Spleen (tissue), 11 donors: Measurements from ENCODE around the gene GPRIN3. TPM values are rescaled to one million over a fixed set of nuclear protein-coding genes. Genes with fewer than 3 reads are reported as not detected.

Experiments
- DNase-seq: peaks from one replicate; pipeline ENCODE4 v3.0.0-alpha.2; 2020
- H3K27ac ChIP-seq, 8 donors: fragments of 200-600 bp; sonication (generic) in 7 of 8; 1 replicate in 4 of 8; 2 replicates in 4 of 8; pipeline versions ENCODE4 v1.5.0 to v1.8.0; 2016 to 2021; ENCODE audit warnings: inconsistent platforms in 4 of 8, mild to moderate bottlenecking in 4 of 8, moderate library complexity in 1 of 8
- H3K27me3 ChIP-seq, 7 donors: fragments of 200-600 bp; sonication (generic) in 6 of 7; replicated peaks in 1 of 7; 1 replicate in 4 of 7; 2 replicates in 3 of 7; pipeline versions ENCODE4 v1.5.0 to v1.8.0; 2016 to 2021; ENCODE audit warnings: inconsistent platforms in 3 of 7, mild to moderate bottlenecking in 1 of 7
- H3K36me3 ChIP-seq, 6 donors: fragments of 200-600 bp; sonication (generic) in 5 of 6; 1 replicate in 4 of 6; 2 replicates in 2 of 6; pipeline versions ENCODE4 v1.5.0 to v1.8.0; 2016 to 2021; ENCODE audit warnings: inconsistent platforms in 2 of 6
- H3K4me1 ChIP-seq, 6 donors: fragments of 200-600 bp; sonication (generic) in 5 of 6; 1 replicate in 3 of 6; 2 replicates in 3 of 6; pipeline versions ENCODE4 v1.5.0 to v1.8.0; 2016 to 2021; ENCODE audit warnings: inconsistent platforms in 3 of 6
- H3K4me3 ChIP-seq, 8 donors: fragments of 200-600 bp; sonication (generic) in 7 of 8; 1 replicate in 4 of 8; 2 replicates in 4 of 8; pipeline versions ENCODE4 v1.5.0 to v1.8.0; 2016 to 2021; ENCODE audit warnings: inconsistent platforms in 4 of 8, mild to moderate bottlenecking in 4 of 8, moderate library complexity in 2 of 8
- H3K9me3 ChIP-seq, 8 donors: fragments of 200-600 bp; sonication (generic) in 7 of 8; 1 replicate in 4 of 8; 2 replicates in 4 of 8; pipeline versions ENCODE4 v1.5.0 to v1.8.0; 2016 to 2021; ENCODE audit warnings: inconsistent platforms in 4 of 8
- POLR2A ChIP-seq, 3 donors: fragments of 450-650 bp; IDR thresholded peaks; one replicate each; pipeline ENCODE4 v1.5.1; 2017; ENCODE audit warnings: antibody characterized with exemption in 3 of 3, mild to moderate bottlenecking in 1 of 3
- POLR2AphosphoS5 ChIP-seq, 3 donors: sonication (generic); formaldehyde crosslinking; IDR thresholded peaks; one replicate each; pipeline ENCODE4 v1.5.1; 2017; ENCODE audit warnings: antibody characterized with exemption in 3 of 3
- WGBS, 5 donors: extraction: QIAGEN DNeasy Blood & Tissue Kit in 3 of 5; methylation state at CpG; one replicate each; pipeline versions ENCODE4 v1.1.5 to v1.1.7; 2013 to 2018; 5-methylcytosine and 5-hydroxymethylcytosine counted together
- intact Hi-C: fragments of 100-400 bp; cut with DNase I; formaldehyde crosslinking; loops from one replicate; pipeline ENCODE4 v1.15.0; 2023; ENCODE audit warnings: low total_unique reads
- polyA plus RNA-seq, 3 donors: library from polyadenylated mRNA; stranded (reverse); fragments of 200-250 nt; gene quantifications; one replicate each; pipeline ENCODE4 v1.2.1, GENCODE V29; 2013
- total RNA-seq, 7 donors: library from RNA; depleted of rRNA in 3 of 7; stranded (reverse); fragments of >200 nt in 3 of 7; fragmentation: NEBNext Ultra II Directional in 4 of 7; extraction: Animal tissue kit (Norgen Biotek cat#: 25700) in 4 of 7; gene quantifications; one replicate each; pipeline versions ENCODE4 v1.1.0 to v1.2.1, GENCODE V29; 2016 to 2021
- TF ChIP-seq, protein P1 (sequence below), 11 experiments: fragments of 200-600 bp in 7 of 11; fragments of 450-650 bp in 4 of 11; sonication (generic) in 4 of 11; IDR thresholded peaks in 8 of 11; conservative IDR thresholded peaks in 3 of 11; 1 replicate in 7 of 11; 2 replicates in 4 of 11; pipeline versions ENCODE4 v1.4.0 to v1.8.0; 2016 to 2021; ENCODE audit warnings: antibody characterized with exemption in 11 of 11, inconsistent platforms in 4 of 11, mild to moderate bottlenecking in 1 of 11
- donor health status: healthy with polysubstance abuse.
- donor health status: DM: no; HTN: no; CAD: no; lungs with moderate emphysema.
- donor health status: DM: no; HTN: no; CAD: no.
- donor health status: Bipolar disorder and iron deficiency.
- donor health status: healthy.
- donor health status: DM: no; HTN: no; CAD: no.
- donor health status: DM: yes; HTN: yes; CAD: no.

GPRIN3 gene
- total and polyA plus RNA-seq, 10 donors = 1.6 to 40.2 (median 24.8) TPM

DNA sequence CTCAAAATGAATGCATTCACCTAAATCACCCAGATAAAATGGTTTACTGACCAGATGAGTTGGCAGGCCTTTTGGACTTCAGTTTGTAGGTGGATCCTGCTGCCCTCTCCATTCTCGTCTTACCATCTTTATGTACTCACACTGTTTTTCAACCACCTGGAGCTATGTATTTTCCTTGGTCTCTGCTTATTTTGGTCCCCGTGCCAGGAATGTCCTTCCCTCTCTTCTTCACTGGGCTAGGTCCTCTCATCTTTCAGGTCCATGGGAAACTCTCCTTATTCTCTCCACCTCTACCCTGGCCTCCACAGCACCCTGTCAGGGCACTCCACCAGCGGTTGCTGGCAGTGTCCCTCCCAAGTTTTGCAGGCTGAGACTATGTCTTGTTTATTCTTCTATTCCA lies 2.6 kb downstream of the GPRIN3 start:
- H3K9me3 ChIP-seq = no peaks in the 10 kb centered on the region
- H3K4me1 ChIP-seq = peaks cover 12 to 93% (median 46%) of the 10 kb centered on the region in 6 donors
- H3K27me3 ChIP-seq = peaks cover 0 to 20% (median 0%) of the 10 kb centered on the region in 7 donors
- peak overlapping the region in 7 of 8 donors; percentile 49 to 75 (median 65) for H3K4me3 ChIP-seq
- TF ChIP-seq POLR2AphosphoS5 (IDR thresholded peaks at IDR 0.05) (no peak), POLR2A (IDR thresholded peaks at IDR 0.05) (no peak)
- TF ChIP-seq, protein P1, sequence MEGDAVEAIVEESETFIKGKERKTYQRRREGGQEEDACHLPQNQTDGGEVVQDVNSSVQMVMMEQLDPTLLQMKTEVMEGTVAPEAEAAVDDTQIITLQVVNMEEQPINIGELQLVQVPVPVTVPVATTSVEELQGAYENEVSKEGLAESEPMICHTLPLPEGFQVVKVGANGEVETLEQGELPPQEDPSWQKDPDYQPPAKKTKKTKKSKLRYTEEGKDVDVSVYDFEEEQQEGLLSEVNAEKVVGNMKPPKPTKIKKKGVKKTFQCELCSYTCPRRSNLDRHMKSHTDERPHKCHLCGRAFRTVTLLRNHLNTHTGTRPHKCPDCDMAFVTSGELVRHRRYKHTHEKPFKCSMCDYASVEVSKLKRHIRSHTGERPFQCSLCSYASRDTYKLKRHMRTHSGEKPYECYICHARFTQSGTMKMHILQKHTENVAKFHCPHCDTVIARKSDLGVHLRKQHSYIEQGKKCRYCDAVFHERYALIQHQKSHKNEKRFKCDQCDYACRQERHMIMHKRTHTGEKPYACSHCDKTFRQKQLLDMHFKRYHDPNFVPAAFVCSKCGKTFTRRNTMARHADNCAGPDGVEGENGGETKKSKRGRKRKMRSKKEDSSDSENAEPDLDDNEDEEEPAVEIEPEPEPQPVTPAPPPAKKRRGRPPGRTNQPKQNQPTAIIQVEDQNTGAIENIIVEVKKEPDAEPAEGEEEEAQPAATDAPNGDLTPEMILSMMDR (IDR thresholded peaks at IDR 0.05 in 8 of 11, conservative IDR thresholded peaks at IDR 0.05 in 3 of 11) = no peak
- 77 to 88% (median 80%) methylated on average over 3 of the region's 3 CpGs for WGBS, 5 donors
- no peaks in the 10 kb centered on the region for H3K36me3 ChIP-seq
- intact Hi-C loops = no loop called here
- peak overlapping the region in 7 of 8 donors; percentile 21 to 90 (median 82) for H3K27ac ChIP-seq
- DNase-seq = no peak

DNA sequence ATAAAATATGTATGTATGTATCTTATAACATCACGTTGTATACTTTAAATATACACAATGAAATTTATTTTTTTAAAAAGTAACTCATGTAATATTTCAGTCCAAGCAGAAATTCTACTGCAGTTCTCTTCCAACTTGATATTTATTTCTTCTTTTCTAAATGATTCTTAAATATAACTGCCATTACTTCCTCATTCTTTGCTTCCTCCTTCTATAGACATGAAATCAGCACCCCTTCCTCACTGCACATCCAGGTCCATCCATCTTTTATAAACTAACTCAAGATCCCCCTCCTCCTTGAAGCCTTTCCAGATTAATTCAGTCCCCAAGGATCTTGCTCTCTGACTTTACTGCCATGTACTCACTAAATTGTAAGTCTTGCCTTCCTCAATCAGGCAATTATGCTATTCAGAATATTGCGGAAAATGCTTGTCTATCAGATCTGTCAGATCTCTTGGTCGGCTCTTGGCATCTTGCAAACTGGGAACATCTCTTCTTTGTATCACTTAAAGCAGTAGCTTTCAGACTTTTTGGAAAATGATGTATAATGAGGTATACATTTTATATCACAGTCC lies 3.7 kb downstream of the GPRIN3 start:
- Histone ChIP-seq H3K27ac (peak overlapping the region in 7 of 8 donors; percentile 21 to 90 (median 85)), H3K4me1 (peaks cover 12 to 99% (median 56%) of the 10 kb centered on the region in 6 donors), H3K9me3 (no peaks in the 10 kb centered on the region), H3K4me3 (peak overlapping the region in 2 of 8 donors; percentile 8 to 73), H3K27me3 (peaks cover 0 to 20% (median 0%) of the 10 kb centered on the region in 7 donors), H3K36me3 (no peaks in the 10 kb centered on the region)
- intact Hi-C loops = no loop called here
- TF ChIP-seq, protein P1 (IDR thresholded peaks at IDR 0.05 in 8 of 11, conservative IDR thresholded peaks at IDR 0.05 in 3 of 11) = no peak
- TF ChIP-seq POLR2A (IDR thresholded peaks at IDR 0.05) (no peak), POLR2AphosphoS5 (IDR thresholded peaks at IDR 0.05) (no peak)
- no peak for DNase-seq
- 66 to 79% (median 71%) methylated on average over 3 of the region's 3 CpGs for WGBS, 5 donors

DNA sequence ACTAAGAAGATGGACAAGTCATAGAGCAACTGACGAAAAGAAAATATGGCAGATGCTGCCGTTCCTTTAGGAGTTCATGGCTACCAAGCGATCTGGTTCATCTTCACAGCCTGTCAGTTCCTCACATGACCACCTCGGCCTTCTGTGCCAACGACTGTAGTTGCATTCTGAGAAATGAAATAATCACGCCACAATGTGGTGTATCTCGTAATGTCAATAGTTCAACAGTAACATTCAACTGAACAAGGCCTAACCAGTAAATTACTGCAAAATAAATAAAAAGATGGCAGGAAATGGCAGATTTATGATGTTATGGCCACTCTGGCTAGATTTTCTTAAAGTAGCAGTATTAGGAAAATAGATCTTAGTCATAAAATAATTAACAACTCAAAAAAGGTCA lies 4.4 kb downstream of the GPRIN3 start:
- Histone ChIP-seq H3K4me1 (peaks cover 16 to 100% (median 59%) of the 10 kb centered on the region in 6 donors), H3K4me3 (peak overlapping the region in 1 of 8 donors; percentile 1), H3K27me3 (peaks cover 0 to 19% (median 0%) of the 10 kb centered on the region in 7 donors), H3K36me3 (no peaks in the 10 kb centered on the region), H3K27ac (peak overlapping the region in 7 of 8 donors; percentile 52 to 90 (median 85)), H3K9me3 (no peaks in the 10 kb centered on the region)
- intact Hi-C loops = no loop called here
- WGBS, 5 donors = 68 to 83% (median 74%) methylated on average over 7 of the region's 7 CpGs
- TF ChIP-seq, protein P1 (IDR thresholded peaks at IDR 0.05 in 8 of 11, conservative IDR thresholded peaks at IDR 0.05 in 3 of 11) = peak in 2 of 11 experiments; percentile 15 to 20
- no peak for TF ChIP-seq POLR2A (IDR thresholded peaks at IDR 0.05)
- TF ChIP-seq POLR2AphosphoS5 (IDR thresholded peaks at IDR 0.05) = peak in 1 of 3 donors; percentile 73
- DNase-seq = peak; percentile 68

DNA sequence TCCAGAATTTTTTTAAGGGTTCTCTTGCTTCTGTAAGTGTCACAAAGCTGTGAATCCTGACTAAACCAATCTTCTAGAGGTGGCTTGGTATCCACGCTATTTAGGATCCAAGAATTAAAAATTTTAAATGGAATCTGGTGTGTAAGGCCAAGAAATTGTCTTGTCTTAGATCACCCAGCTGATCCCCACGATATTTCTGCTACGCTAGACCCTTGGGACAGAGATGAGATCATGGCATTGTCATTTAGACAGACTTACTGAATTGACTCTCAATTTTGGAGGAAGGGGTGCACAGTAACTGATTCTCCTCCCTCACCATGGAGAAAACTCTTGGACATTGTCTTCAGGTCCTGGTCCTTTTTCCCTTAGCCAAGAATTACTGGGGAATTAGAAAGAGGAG lies 5.7 kb downstream of the GPRIN3 start:
- DNase-seq = no peak
- Histone ChIP-seq H3K36me3 (no peaks in the 10 kb centered on the region), H3K27me3 (peaks cover 0 to 6% (median 0%) of the 10 kb centered on the region in 7 donors), H3K27ac (peak overlapping the region in 7 of 8 donors; percentile 52 to 90 (median 85)), H3K4me1 (peaks cover 22 to 100% (median 64%) of the 10 kb centered on the region in 6 donors), H3K9me3 (no peaks in the 10 kb centered on the region), H3K4me3 (no peak overlapping the region)
- WGBS, 5 donors = 76 to 87% (median 77%) methylated on average over 3 of the region's 3 CpGs
- intact Hi-C loops = no loop called here
- TF ChIP-seq, protein P1 (IDR thresholded peaks at IDR 0.05 in 8 of 11, conservative IDR thresholded peaks at IDR 0.05 in 3 of 11) = no peak
- TF ChIP-seq POLR2A (IDR thresholded peaks at IDR 0.05) = no peak
- TF ChIP-seq POLR2AphosphoS5 (IDR thresholded peaks at IDR 0.05) = no peak
